NCI-H1436 treated with DMSO at 0.1 percent for 48 hours (cell line): ENCODE data around the gene TBC1D1.

Experiments used
- DNase-seq: peaks from one replicate; lab custom pipeline; 2025; lab: John Stamatoyannopoulos, UW

TBC1D1 gene

GRCh38 chr4:37928426-37929416 is 37.8 kb downstream of the TBC1D1 start:
- DNase-seq, result no peak

GRCh38 chr4:37934096-37934495 is 43.2 kb downstream of the TBC1D1 start:
- DNase-seq, result no peak

GRCh38 chr4:37934609-37935008 is 43.7 kb downstream of the TBC1D1 start:
- DNase-seq, result no peak

GRCh38 chr4:37935026-37935425 is 44.1 kb downstream of the TBC1D1 start:
- DNase-seq, result no peak

GRCh38 chr4:37936889-37937498 is 46.1 kb downstream of the TBC1D1 start:
- no peak for DNase-seq

- no peak for DNase-seq
These were observed 47.3 kb downstream of the TBC1D1 start for GRCh38 chr4:37938208-37938607.

GRCh38 chr4:37946503-37947179 is 55.8 kb downstream of the TBC1D1 start:
- no peak for DNase-seq

GRCh38 chr4:37948542-37948941 is 57.7 kb downstream of the TBC1D1 start:
- DNase-seq, result no peak

- DNase-seq, result no peak
These were observed 58.9 kb downstream of the TBC1D1 start for GRCh38 chr4:37949636-37950426.

GRCh38 chr4:37951461-37952352 is 60.8 kb downstream of the TBC1D1 start:
- DNase-seq, result no peak

GRCh38 chr4:37953156-37953555 is 62.3 kb downstream of the TBC1D1 start:
- no peak for DNase-seq

GRCh38 chr4:37953620-37954293 is 62.9 kb downstream of the TBC1D1 start:
- DNase-seq, result no peak

GRCh38 chr4:37956941-37957340 is 66.1 kb downstream of the TBC1D1 start:
- DNase-seq, result no peak

GRCh38 chr4:37958932-37959331 is 68.0 kb downstream of the TBC1D1 start:
- no peak for DNase-seq

- DNase-seq, result no peak
These were observed 69.2 kb downstream of the TBC1D1 start, which contains the start of gene PTTG2 for GRCh38 chr4:37960098-37960497. Gene PTTG2 (plus strand): TSS chr4:37960398. CDS start chr4:37960435, 37 bp downstream.

- no peak for DNase-seq
These were observed 70.0 kb downstream of the TBC1D1 start for GRCh38 chr4:37960679-37961450.

GRCh38 chr4:37964734-37965457 is 74.0 kb downstream of the TBC1D1 start:
- no peak for DNase-seq

- DNase-seq, result no peak
These were observed 75.2 kb downstream of the TBC1D1 start for GRCh38 chr4:37966044-37966443.

GRCh38 chr4:37967736-37968135 is 76.9 kb downstream of the TBC1D1 start:
- no peak for DNase-seq
